ENCODE results near the gene APLN. TPM values are rescaled to one million over a fixed set of nuclear protein-coding genes. Genes with fewer than 3 reads are reported as not detected.

The APLN gene
- total RNA-seq, 2 donors from 2014 or later, result not detected

DNA sequence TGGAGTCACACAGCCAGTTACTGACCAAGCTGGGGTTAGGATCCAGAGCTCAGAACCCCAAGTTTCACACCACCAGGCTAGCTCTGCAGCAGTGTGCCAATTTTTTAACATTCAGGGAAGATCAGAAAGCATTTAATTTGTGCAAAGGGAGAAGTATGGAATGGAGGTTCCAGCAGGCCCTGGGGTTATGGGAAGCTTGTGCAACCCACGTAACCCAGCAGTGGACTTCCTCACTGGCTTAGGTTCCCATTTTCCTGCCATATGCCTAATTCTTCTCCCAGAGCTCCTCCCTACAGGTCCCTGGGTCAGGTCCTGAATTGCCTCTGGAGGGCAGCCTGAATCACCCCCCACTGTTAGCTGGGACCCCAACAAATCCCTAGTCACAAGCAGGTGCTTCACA lies 14.0 kb downstream of the APLN start:
- H3K27me3 ChIP-seq, result no peaks in the 10 kb centered on the region
- H3K4me1 ChIP-seq, result no peaks in the 10 kb centered on the region
- WGBS, 2 donors, result no CpG with 5 or more reads among the region's 1 CpG
- ATAC-seq, result no peak
- no peaks in the 10 kb centered on the region for H3K9me3 ChIP-seq
- no peaks in the 10 kb centered on the region for H3K36me3 ChIP-seq (replicated peaks in 1 of 2; ENCODE audit: insufficient read depth in 1 of 2, low read depth in 2 of 2)
- intact Hi-C loops (cut with DNase I), result loop anchor here (10.0 kb wide), 1 partner anchor 84 kb away; no protein-coding TSS in a partner anchor
- no peak overlapping the region for H3K4me3 ChIP-seq
- TF ChIP-seq POLR2A (IDR thresholded peaks at IDR 0.05), result no peak
- TF ChIP-seq, protein P1, sequence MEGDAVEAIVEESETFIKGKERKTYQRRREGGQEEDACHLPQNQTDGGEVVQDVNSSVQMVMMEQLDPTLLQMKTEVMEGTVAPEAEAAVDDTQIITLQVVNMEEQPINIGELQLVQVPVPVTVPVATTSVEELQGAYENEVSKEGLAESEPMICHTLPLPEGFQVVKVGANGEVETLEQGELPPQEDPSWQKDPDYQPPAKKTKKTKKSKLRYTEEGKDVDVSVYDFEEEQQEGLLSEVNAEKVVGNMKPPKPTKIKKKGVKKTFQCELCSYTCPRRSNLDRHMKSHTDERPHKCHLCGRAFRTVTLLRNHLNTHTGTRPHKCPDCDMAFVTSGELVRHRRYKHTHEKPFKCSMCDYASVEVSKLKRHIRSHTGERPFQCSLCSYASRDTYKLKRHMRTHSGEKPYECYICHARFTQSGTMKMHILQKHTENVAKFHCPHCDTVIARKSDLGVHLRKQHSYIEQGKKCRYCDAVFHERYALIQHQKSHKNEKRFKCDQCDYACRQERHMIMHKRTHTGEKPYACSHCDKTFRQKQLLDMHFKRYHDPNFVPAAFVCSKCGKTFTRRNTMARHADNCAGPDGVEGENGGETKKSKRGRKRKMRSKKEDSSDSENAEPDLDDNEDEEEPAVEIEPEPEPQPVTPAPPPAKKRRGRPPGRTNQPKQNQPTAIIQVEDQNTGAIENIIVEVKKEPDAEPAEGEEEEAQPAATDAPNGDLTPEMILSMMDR (IDR thresholded peaks at IDR 0.05), result no peak
- DNase-seq, result no peak
- H3K27ac ChIP-seq, result no peak overlapping the region

DNA sequence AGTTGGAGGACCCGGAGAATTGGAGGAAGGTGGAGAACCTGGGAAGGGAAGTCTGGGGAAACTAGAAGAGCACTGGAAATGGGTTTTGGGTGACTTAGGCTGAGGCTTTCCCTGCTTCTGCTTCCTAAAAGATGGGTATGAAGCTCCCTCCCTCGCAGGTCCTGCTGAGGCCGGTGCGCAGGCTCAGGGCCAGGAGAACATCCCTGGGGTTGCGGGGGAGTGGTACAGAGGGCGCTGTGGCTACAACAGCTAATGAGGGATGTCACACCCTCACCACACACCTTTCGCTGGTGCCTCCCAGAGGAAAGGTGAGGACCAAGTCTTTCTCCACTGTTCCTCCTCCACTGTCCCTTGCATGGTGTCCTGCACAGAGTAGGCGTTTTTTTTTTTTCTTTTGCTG lies 15.8 kb downstream of the APLN start:
- Histone ChIP-seq H3K9me3 (no peaks in the 10 kb centered on the region), H3K27me3 (no peaks in the 10 kb centered on the region), H3K4me3 (no peak overlapping the region), H3K27ac (no peak overlapping the region), H3K4me1 (no peaks in the 10 kb centered on the region), H3K36me3 (replicated peaks in 1 of 2; ENCODE audit: insufficient read depth in 1 of 2, low read depth in 2 of 2) (no peaks in the 10 kb centered on the region)
- ATAC-seq, result no peak
- intact Hi-C loops (cut with DNase I), result no loop called here
- 69 to 73% methylated on average over 4 to 6 of the region's 8 CpGs for WGBS, 2 donors
- TF ChIP-seq, protein P1 (IDR thresholded peaks at IDR 0.05), result no peak
- TF ChIP-seq POLR2A (IDR thresholded peaks at IDR 0.05), result no peak
- no peak for DNase-seq

DNA sequence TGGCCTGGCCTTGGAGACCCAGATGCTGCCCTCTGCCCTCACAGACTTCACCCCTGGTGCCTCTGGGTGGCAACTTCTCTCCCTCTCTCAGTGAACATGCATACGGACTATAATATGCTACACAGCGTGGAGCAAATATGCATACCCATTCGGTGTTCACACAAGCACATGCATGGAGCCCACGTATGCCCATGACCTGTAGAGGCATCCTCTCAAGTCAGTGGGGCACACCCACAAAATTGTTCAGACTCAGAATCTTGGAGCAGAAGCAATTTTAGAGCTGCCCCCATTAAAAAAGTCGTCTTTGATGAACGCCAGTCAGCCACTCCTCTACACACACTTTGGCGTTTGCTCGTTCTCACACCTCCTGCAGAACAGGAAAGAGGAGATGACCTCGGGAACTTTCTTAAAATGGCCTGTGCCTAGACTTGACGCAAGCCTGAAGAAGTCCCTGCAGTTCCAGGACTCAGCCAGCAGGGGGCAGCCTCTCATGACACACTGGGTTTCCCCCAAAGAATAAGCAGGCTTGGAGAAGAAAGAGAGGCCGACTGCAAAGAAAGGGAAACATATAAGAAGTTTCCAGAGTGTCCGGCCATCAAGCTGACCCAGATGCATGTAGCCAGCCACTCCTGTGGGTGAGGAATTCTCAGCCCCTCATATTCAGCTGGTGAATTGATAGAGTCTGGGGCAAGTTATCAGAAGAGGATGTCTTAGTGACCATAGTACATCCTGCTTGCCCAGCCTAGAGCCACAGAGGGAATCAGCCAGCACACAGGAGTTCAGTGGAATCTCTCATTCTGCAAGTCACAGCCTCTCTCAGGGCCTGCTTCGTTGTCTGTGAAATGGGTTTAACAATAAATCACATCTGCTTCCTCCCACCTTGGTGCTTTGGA lies 17.3 kb downstream of the APLN start:
- no peak overlapping the region for H3K27ac ChIP-seq
- H3K4me1 ChIP-seq, result no peaks in the 10 kb centered on the region
- peak; percentile 62 to 77 (median 64) for DNase-seq
- H3K36me3 ChIP-seq (replicated peaks in 1 of 2; ENCODE audit: insufficient read depth in 1 of 2, low read depth in 2 of 2), result no peaks in the 10 kb centered on the region
- H3K4me3 ChIP-seq, result no peak overlapping the region
- H3K27me3 ChIP-seq, result no peaks in the 10 kb centered on the region
- TF ChIP-seq POLR2A (IDR thresholded peaks at IDR 0.05), result no peak
- TF ChIP-seq, protein P1 (IDR thresholded peaks at IDR 0.05), result peak; percentile 71 to 83 (median 78)
- no peaks in the 10 kb centered on the region for H3K9me3 ChIP-seq
- intact Hi-C loops (cut with DNase I), result no loop called here
- peak; percentile 67 for ATAC-seq
- 14 to 17% methylated on average over 2 to 11 of the region's 13 CpGs for WGBS, 2 donors

DNA sequence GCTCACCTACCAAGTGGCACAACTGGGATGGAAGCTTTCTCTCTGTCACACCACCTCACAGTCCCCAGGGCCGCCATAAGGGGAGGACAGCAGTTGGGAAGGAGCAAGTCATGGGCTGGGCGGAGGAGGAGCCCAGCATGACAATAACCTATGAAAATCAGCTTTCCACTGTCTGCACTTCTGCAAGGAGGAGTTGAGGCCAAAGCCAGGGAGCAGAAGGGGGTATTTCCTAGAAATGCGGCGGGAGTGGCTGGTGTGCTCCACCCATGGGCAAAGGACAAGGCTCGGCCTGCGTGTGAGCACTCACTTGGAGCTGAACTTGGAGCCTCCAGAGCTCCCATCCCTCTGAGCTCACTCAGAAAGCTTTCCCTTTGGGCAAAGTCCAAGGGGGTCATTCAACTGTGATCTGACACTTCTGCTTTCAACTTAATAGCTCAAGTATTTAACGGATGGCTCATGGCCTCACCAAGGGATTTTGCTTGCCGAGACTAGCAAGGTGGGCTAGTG lies 18.5 kb downstream of the APLN start:
- Histone ChIP-seq H3K9me3 (no peaks in the 10 kb centered on the region), H3K27me3 (no peaks in the 10 kb centered on the region), H3K36me3 (replicated peaks in 1 of 2; ENCODE audit: insufficient read depth in 1 of 2, low read depth in 2 of 2) (no peaks in the 10 kb centered on the region), H3K4me1 (no peaks in the 10 kb centered on the region), H3K27ac (no peak overlapping the region), H3K4me3 (no peak overlapping the region)
- TF ChIP-seq POLR2A (IDR thresholded peaks at IDR 0.05), result no peak
- TF ChIP-seq, protein P1 (IDR thresholded peaks at IDR 0.05), result no peak
- ATAC-seq (no peak), DNase-seq (no peak)
- intact Hi-C loops (cut with DNase I), result no loop called here
- WGBS, 2 donors, result 87 to 100% methylated on average over 2 to 7 of the region's 8 CpGs
